OCI-M2 (cell line): ENCODE measurements around the gene CLDN6.
"Not testable (repeated sequence)": the region's sequence is repeated elsewhere in the genome, so short reads cannot be mapped to it uniquely, and the experiment has no call there.

ENCODE experiments used
- DNase-seq: peaks from one replicate; lab custom pipeline; 2025; ENCODE audit not compliant: unreplicated experiment; lab: John Stamatoyannopoulos, UW

CLDN6 gene

GRCh38 chr16:3017794-3018506 lies at the start of gene CLDN6:
TSS of gene CLDN6 (minus strand) at chr16:3018183. CDS start at chr16:3016021, 2,162 bp downstream.
- DNase-seq: no peak

GRCh38 chr16:3066440-3066748 lies 48.4 kb upstream of the CLDN6 start:
- DNase-seq: no peak

- no peak for DNase-seq
Measured at GRCh38 chr16:3065742-3066439, 47.9 kb upstream of the CLDN6 start.

GRCh38 chr16:3065069-3065741 lies 47.2 kb upstream of the CLDN6 start, which contains the start of gene IL32:
TSS of gene IL32 (plus strand) at chr16:3065640. CDS start at chr16:3065812, 172 bp downstream.
- no peak for DNase-seq

- DNase-seq: no peak
Measured at GRCh38 chr16:3063625-3064386, 45.8 kb upstream of the CLDN6 start.

GRCh38 chr16:3062553-3062952 lies 44.6 kb upstream of the CLDN6 start:
- DNase-seq: no peak

GRCh38 chr16:3060339-3061127 lies 42.5 kb upstream of the CLDN6 start:
- no peak for DNase-seq

GRCh38 chr16:3059723-3060242 lies 41.8 kb upstream of the CLDN6 start:
- no peak for DNase-seq

- peak; percentile 50 for DNase-seq
Measured at GRCh38 chr16:3059041-3059722, 41.2 kb upstream of the CLDN6 start.

GRCh38 chr16:3058139-3059030 lies 40.4 kb upstream of the CLDN6 start:
- DNase-seq: no peak

GRCh38 chr16:3057181-3058138 lies 39.5 kb upstream of the CLDN6 start:
- no peak for DNase-seq

- DNase-seq: no peak
Measured at GRCh38 chr16:3056336-3057180, 38.6 kb upstream of the CLDN6 start.

GRCh38 chr16:3055734-3056115 lies 37.7 kb upstream of the CLDN6 start:
- DNase-seq: not testable (repeated sequence)

GRCh38 chr16:3054965-3055733 lies 37.2 kb upstream of the CLDN6 start:
- no peak for DNase-seq

- not testable (repeated sequence) for DNase-seq
Measured at GRCh38 chr16:3053330-3053710, 35.3 kb upstream of the CLDN6 start.
